ENCODE measurements around the gene SVIL.
"Not testable (repeated sequence)": the region's sequence is repeated elsewhere in the genome, so short reads cannot be mapped to it uniquely, and the experiment has no call there.

The SVIL gene

DNA sequence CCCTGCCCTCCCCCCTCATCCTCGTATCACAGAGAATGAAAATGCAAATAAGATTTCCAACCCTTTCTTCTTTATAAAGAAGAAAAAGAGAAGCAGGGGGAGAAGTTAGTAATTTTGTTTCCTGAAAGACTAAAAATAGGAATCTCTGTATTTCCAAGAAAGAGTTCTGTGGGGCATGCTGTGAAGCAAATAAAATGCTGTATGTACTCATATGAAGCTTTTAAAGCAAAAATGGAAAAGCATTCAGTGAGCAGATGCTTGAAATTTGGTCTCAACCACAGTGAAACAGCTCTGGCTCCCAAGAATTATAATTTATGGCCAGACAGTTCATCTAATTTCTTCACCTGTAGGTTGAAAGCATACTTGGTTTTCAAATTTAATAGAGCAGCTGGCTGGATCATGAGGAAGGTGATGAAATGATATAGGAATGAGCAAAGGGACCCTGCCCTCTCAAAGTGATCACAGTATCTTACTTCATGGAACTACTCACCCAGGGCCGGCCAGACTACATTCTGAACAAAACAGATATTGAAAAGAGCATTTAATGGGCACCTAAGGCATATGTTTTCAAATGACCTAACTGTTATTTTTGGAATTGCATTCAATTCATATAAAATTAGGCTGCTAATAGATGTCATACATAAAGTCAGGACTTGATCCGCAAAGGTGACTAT is 31.4 kb downstream of the SVIL start:
- DNase-seq (ENCODE audit: low spot score): no peak

DNA sequence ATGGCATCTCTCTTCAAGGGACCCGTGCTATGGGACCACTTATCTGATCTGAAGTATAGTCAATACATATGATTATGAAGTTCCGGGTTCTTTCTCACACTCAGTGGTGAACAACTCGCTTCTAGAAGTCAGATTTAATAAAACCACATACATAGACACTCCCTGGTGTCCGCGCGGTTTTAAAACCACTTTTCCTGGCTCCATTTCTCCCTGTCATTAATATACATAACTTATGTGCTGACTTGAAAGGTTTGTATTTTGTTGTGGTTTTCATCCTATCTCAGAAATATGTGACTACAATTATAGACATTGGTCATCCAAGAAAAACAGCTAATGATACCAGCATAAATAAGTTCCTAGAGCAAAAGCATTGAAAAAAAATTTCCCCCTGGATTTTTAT is 34.0 kb downstream of the SVIL start:
- DNase-seq (ENCODE audit: low spot score): no peak

DNA sequence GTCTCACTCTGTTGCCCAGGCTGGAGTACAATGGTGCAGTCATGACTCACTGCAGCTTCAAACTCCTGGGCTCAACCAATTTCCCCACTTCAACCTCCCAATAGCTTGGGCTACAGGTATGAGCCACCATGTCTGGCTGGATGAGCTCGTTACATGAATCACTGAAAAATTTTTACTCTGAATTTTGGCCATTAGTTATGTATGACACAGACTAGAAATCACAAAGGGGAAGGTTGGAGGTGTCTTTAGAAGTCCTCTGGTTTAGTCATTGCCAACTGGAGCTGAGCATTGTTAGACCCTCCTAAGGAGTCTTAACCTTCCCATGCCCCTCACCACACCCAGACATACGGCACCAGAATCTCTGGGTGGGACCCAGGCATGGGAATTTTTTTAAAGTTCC is 34.7 kb downstream of the SVIL start:
- DNase-seq (ENCODE audit: low spot score): no peak

DNA sequence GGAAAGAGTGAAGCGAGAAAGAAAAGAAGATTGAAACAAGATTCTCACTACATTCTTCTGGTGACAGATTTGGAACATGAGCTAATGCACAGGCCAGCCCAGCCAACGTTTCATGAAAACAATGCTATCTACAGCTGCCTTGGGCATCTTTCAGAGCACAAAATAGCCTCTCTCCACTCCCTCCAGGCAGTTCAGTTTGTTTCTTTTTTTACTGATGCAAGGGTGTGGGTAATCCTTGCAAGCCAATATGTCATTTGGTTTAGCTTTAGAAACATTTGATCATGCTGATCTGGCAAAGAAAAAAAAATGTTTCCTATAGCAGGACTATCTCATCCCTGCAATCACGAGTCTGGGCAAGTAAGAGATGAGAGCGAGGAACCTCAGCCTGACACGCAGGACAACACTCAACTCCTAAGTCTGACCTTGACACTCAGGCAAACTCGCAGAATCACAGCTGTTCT is 35.9 kb downstream of the SVIL start:
- no peak for DNase-seq (ENCODE audit: low spot score)

DNA sequence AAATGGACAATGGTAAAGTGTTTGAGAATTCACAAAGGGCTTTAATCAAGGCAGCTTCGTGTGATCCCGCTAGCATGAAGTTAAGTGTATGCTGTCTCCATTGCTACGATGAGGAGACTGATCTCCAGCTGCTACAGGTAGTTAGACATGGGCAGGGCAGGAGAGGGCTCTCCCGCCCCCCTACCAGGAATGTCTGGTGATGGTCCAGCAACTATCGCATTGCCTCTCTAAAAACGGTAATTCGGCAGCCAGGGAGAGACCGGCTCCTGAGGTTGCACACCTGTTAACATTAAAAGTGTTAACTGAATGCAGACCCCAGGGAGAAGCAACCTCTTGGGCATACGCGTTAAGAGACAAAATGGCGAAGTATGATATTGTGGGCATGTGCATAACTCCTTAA is 37.9 kb downstream of the SVIL start:
- no peak for DNase-seq (ENCODE audit: low spot score)

DNA sequence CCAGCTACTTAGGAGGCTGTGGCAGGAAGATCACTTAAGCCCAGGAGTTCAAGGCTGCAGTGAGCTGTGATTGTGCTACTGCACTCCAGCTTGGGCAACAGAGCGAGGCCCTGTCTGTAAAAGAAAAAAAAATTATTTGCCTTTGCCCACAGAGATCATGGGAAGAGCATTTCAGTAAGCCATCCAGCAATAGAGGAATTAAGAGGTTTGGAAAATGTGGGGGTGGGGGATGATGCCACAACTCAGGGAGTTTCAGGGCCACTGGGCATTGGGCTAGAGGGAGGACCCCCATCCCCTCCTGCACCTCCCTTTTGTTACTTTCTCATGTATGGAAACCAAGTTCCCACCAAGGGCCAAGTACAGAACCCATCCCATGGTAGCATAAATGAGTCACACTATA is 38.4 kb downstream of the SVIL start:
- DNase-seq (ENCODE audit: low spot score): no peak

DNA sequence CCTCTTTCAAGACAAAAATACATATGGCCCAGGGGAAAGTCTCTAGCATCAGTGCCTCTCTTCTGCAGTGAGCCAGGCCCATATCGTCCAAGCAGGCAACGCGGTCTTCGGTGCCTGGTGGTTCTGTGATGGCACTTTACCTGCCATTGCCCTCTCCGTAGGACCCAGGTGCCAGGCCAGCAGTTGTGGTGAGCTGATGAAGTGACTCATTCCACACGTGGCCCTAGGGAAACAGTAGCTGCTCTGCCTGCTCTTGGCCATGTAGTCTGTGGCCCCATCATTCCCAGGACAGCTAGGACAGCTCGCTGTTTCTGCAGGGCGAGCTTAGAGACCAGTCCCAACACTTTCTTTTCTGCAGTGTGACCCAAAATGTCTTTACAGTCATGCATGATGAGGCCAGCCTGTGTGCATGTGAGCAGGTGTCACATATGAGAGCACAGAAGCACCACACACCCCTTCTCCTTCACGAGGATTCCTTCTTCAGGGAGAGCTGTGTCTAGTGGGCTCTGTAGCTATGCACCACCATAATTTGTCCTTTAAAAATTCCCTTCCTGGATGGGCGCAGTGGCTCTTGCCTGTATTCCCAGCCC is 39.0 kb downstream of the SVIL start:
- no peak for DNase-seq (ENCODE audit: low spot score)

DNA sequence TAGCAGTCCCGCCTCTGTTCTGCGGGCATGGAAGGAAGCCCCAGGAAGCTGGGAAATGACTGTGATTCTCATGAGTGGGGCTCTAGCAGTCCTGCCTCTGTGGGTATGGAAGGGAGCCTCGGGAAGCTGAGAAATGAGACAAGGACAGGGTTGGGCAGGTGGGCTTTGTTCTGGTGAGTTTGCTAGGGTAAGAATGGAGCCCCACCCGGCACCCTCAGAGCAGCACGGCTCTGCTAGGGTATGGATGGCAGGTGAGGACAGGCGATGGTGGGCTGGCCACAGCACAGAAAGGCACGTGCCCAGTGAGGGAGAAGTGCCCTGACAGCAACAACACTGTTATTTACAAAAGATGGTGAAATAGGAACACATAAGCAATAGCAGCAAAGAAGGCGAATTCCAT is 39.6 kb downstream of the SVIL start:
- DNase-seq (ENCODE audit: low spot score): no peak

DNA sequence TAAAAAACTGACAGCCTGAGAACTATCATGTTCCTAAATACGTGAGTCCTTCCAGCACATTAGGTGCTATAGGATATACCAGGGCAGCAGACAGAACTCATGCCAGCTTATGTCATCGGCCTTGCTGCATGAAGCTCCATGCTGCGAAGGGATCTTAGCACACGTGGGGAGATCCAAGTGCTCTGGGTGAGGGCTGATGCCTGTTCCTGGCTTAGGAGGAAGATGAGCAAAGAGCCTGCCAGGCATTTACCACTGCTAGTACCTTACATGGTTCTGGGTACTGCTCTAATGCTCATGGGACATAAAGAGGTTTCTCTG is 43.2 kb downstream of the SVIL start:
- DNase-seq (ENCODE audit: low spot score): no peak

DNA sequence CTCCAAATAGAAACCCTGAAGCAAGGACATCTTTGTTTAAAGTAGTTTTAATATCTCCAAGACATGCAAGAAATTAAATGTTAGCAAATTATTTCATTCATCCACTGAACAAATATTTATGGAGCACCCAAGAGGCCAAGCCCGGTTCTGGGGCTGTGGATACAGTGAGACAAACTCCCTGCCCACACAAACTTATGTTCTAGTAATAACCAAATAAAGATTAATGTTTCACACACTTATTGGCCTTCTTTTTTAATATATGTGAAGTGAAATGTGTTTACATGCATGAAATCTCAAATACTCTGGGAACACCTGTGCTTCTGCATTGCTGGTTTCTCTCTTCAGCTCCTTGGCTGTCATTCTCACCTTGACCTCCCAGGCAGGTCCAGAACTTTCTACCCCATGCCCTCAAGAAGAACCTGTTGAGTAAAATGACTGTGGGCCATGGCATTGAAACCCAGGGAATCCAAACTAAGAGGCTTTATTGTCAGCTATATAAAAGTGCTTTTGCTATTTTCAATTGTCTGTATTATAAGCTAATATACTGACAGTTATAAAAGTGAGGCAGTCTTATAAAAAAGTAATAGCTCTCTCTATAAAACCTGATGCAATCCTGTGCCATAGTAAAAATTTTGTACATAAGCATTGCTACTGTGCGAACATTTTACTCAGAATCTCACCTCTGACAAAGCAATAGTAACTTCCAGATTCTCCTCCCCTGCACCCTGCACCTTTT is 43.7 kb downstream of the SVIL start:
- DNase-seq (ENCODE audit: low spot score): no peak

DNA sequence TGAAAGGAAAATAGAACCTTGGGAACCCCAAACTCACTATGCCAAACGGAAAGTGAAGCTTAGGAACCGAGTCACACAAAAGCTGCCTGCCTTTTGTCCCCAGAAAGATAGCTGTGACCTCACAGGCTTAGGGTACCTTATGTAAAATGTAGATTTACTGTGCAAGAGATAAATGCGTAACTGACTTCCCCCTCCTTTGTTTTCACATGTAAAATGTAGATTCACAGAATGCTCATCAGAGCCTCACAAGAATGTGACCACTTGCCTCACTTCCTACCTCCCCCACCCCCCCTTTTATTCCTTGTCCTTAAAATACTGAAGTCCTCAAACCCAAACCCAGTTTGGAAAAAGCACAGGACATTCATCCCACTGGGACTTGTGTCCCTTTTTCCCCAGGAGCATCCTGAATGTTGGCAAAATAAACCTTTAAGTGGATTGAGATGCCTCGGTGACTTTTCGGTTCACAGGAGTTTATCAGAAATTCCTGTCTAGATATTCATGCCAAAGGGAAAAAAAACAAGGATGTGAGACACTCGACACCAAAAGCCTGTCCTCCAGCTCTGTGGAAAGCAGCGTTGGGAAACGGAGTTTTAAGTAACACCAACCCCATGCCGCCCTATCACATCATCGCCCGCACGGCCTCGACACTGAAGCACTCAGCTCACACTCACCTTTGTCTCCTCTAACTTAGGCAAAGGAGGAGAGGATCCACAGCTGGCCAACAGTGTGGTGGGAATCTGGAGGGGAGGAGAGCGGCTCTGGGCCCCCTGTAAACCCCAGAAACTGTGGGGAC is 45.9 kb downstream of the SVIL start:
- DNase-seq (ENCODE audit: low spot score): peak; percentile 42

DNA sequence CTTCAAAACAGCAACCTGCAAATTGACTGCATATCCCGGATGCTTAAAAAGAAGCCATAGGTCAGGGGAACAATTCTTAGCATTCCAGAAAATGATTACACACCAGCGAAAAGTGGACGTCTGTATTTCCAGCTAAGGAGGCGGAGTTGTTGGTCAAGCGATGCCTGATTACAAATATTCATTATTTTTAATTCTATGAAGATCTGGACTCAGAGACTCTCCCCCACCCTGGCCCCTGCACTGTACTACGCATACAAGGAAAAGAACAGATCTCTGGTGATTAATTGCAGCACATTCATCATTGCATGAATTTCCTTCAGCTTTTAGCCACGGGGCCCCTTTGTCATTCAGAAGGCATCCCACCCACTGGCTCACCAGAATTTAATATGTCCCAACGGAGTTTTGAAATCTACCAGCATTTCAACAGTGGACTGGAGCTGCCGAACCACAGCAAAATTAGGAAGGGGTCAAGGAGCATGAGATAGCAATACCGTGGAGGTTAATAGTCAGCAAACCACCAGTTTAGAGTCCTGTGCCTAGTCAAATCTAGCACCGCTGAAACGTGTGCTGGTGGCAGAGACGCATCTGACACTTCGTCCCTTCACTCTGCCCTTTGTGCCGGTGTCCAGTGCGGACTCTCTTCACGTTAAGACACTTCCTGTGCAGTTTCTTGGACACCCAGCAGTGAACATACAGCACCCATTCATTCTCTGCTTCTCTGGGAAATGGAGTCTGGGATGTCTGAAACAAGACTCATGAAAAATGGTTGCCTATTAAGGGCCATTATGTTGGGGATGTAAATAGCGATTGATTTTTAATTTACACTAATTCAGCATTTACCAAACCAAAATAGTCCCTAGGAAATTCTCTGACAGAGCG is 46.8 kb downstream of the SVIL start:
- peak; percentile 51 for DNase-seq (ENCODE audit: low spot score)

DNA sequence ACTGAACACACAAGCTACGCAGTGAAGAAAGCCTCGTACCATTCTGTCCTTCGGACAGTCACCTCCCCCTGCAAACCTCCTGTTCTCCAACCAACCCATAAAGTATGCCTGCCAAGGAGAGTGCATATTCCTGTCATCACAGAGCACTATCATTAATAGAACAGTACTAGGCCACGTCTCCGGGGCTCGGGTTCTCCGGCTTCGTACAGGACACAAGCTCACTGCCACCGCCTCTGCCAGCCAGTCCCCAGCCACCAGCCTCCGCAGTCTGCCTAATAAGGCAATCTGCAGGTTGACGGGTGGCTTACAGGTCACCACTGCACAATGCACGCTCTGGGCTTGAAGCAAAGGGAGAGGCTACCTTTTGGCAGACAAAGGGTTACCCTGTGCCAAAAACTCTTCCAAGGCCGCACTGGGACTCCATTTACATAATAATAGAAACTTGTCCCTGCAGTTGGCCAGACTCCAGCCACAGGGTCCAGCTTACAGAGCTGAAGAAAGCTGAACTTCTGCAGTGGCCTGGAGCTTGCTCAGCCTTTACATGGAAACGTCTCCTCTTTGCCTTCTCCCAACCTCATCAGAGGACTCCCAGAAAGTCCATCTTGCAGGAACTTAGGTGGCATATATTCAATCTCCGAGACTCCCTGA is 47.5 kb downstream of the SVIL start:
- peak; percentile 11 for DNase-seq (ENCODE audit: low spot score)

DNA sequence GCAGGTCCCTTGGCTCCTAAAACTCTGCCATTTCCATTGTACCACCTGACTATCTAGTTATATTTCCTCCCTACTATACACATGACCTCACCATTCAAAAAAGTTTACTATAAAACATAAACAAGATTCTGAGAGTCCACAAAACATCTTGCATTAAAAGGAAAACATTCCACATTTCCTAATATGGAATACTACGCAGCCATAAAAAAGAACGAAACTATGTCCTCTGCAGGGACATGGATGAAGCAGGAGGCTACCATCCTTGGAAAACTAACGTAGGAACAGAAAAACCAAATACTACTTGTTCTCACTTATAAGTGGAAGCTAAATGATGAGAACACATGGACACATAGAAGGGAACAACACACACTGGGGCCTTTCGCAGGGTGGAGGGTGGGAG is 48.3 kb downstream of the SVIL start:
- no peak for DNase-seq (ENCODE audit: low spot score)

DNA sequence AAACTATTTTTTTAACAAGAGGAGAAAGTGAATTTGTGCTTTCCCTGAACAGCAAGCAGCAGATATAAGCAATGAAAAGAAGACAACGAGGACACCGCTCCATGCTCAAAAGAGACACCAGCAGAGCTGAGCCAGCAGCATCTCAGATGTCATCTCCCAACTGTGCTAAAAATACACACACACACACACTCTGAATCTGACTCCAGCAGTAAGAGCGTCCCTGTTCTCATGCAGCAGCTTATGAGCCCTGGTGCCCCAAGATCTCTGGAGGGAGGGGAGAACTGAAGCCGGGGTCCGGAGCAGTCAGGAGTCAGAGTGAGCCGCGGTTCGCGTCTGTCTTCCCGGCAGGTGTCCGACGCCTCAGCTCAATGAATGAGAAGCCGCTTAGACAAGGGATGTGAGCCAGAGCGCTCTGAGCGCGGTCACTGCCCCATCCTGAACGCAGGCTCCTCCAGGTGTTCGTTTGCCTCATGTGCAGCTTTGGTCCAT is 49.2 kb downstream of the SVIL start:
- DNase-seq (ENCODE audit: low spot score): peak; percentile 44

DNA sequence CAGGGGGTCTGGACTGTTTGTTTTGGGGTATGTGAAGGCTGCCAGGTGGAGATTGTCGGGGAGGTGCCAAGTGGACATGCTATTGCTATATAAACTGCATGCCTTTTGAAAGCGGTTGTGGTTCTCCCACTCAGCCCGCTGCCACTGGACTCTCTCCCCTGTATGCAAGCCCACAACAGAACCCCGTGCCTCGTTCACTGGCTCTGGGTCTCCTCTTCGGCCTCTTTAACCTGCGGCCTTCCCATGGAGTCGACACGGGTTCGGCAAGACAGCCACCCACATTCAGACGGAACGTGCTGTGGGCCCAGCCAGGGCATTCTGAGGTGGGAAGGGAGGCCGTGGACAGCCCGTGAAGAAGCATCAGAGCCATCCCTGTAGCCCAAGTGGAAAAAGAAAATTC is 50.3 kb downstream of the SVIL start:
- no peak for DNase-seq (ENCODE audit: low spot score)

DNA sequence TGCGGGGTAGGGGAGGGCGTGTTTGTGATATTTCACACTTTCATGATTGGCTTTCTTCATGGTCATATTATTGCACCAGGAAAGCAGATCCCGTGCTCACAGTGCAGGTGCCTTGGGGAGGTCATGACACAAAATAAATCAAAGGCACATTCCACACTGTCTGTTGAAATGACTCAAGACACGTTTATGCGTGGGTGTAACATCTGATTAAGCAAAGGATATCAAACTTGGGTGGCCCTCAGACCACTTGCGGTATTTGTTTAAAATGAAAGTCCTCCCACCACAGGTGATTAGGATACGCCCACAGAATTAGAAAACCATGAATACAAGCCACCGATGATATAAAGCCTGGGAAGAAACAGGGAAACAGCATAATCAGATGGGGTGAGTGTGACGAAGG is 51.1 kb downstream of the SVIL start:
- DNase-seq (ENCODE audit: low spot score): no peak

DNA sequence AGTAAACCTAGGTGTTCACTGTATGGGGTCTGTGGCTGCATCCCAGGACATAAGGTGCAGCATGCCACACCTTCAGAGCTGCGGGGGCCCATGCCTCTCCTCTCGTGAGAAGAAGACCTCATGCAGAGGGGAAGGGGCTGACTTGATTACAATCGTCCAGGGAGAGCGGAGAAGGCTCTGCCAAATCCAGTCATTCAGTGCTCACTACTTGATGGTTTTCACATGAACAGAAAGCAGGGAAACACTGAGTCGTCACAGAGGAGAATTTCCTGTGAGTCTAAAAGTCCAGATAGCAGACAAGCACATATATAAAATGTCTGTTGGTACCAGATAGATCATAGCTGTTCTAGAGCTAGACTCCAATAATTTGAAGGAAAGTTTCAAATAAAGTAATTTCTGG is 52.0 kb downstream of the SVIL start:
- DNase-seq (ENCODE audit: low spot score): not testable (repeated sequence)

DNA sequence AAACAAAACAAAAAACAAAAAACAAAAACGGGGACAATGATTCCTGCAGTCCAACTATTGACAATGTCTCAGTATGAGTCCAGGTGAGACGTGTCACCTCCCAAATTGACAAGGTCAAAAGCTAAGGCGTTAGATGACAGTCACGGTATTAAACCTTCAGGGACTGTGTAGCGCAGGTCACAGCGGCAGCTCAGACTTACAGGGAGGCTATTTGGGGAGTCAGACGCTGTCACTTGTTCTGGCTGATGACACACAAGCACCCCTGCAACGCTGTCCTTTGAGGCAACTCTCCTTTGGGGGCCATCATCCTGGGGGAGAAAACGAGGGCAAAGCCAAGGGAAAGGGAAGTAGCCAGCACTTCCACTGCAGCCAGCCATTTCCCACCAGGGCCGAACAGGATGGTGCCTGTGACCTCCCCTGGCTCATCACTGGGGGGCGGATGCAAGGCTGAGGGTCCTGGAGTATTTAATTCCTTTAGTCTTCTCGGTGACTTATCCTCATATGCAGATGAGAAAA is 55.3 kb downstream of the SVIL start:
- no peak for DNase-seq (ENCODE audit: low spot score)

DNA sequence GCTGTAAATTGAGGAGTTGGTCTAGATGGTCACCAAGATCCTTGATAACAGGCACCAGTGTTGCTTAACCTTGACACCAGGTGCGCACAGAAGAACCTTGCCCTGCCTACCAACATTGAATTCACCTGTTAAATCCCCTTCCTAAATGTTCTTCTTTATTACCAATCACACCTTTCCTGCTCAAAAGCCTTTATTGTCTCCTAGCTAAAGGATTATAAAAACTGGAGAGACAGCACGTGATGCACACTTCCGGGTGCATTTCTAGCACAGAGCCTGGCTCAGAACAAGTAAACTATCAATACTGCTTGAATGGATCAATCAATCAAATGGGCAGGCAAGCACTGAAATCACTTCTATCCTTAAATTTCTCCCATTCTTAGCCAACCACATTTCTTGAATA is 56.3 kb downstream of the SVIL start:
- no peak for DNase-seq (ENCODE audit: low spot score)

DNA sequence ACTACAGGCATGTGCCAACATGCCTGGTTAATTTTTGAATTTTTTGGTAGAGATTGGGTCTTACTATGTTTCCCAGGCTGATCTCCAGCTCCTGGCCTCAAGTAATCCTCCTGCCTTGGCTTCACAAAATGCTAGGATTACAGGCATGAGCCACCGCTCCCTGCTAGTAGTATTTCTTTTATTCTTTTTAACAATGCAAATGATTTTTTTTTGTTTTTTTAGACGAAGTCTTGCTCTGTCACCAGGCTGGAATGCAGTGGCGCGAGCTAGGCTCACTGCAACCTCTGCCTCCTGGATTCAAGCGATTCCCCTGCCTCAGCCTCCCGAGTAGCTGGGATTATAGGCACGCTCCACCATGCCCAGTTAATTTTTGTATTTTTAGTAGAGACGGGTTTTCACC is 58.1 kb downstream of the SVIL start:
- no peak for DNase-seq (ENCODE audit: low spot score)

All from cerebellar cortex (tissue), 1 donor.